H1 (cell line): ENCODE results near the gene DDB1. TPM values are rescaled to one million over a fixed set of nuclear protein-coding genes. Genes with fewer than 3 reads are reported as not detected.

ENCODE experiments used
- CTCF ChIA-PET: fragments of 300-600 bp; sonication (Branson Sonifier 250); formaldehyde crosslinking; loops from one replicate; lab custom pipeline; 2021; ENCODE audit not compliant: partially characterized antibody; lab: Charles Lee
- POLR2A ChIA-PET: fragments of 300-600 bp; sonication (Branson Sonifier 250); formaldehyde crosslinking; loops from one replicate; lab custom pipeline; 2021; ENCODE audit warnings: inconsistent platforms; ENCODE audit not compliant: partially characterized antibody; lab: Charles Lee
- DNase-seq, 2 experiments: peaks; one replicate each; pipeline versions ENCODE4 v3.0.0 to v3.0.0-alpha.2; 2010 to 2022; ENCODE audit warnings: low spot score in 2 of 2, low read depth in 1 of 2, mixed read lengths in 1 of 2
- FAIRE-seq: peaks from 2 replicates; lab custom pipeline; 2011; peaks lifted over from hg19 to GRCh38; lab: Jason Lieb, UNC
- H2AFZ ChIP-seq: 2 replicates; pipeline ENCODE4 v1.8.1; 2012; ENCODE audit warnings: low read length, inconsistent platforms
- H2AK5ac ChIP-seq: 2 replicates; pipeline ENCODE4 v1.6.1; 2013; ENCODE audit warnings: low read depth, low read length
- H2BK120ac ChIP-seq: replicated peaks from 2 replicates; pipeline ENCODE3; 2013; ENCODE audit warnings: low read depth, low read length, inconsistent platforms
- H2BK12ac ChIP-seq: 2 replicates; pipeline ENCODE4 v1.6.1; 2013; ENCODE audit warnings: low read depth, low read length
- H2BK15ac ChIP-seq: 2 replicates; pipeline ENCODE4 v1.6.1; 2013; ENCODE audit warnings: low read length
- H2BK20ac ChIP-seq: 2 replicates; pipeline ENCODE4 v1.6.1; 2013; ENCODE audit warnings: low read length
- H2BK5ac ChIP-seq: 2 replicates; pipeline ENCODE4 v1.6.1; 2013; ENCODE audit warnings: low read depth, low read length
- H3K14ac ChIP-seq: 2 replicates; pipeline ENCODE4 v1.6.1; 2013; ENCODE audit warnings: inconsistent platforms; ENCODE audit not compliant: insufficient read length
- H3K18ac ChIP-seq: 2 replicates; pipeline ENCODE4 v1.6.1; 2013; ENCODE audit warnings: low read length; ENCODE audit errors: extremely low read depth
- H3K23ac ChIP-seq: 2 replicates; pipeline ENCODE4 v1.6.1; 2013; ENCODE audit warnings: inconsistent platforms; ENCODE audit not compliant: insufficient read length
- H3K23me2 ChIP-seq: 2 replicates; pipeline ENCODE4 v1.6.1; 2013; ENCODE audit warnings: low read depth, low read length
- H3K27ac ChIP-seq: 2 replicates; pipeline ENCODE4 v1.6.1; 2011; ENCODE audit warnings: low read depth, low read length, inconsistent platforms
- H3K27me3 ChIP-seq, 4 experiments: replicated peaks in 1 of 4; 1 replicate in 1 of 4; 2 replicates in 3 of 4; pipeline versions ENCODE4 v1.6.1 to v1.8.1; 2011 to 2013; ENCODE audit warnings: low read length in 3 of 4, mild to moderate bottlenecking in 3 of 4, inconsistent platforms in 2 of 4, mixed read lengths in 2 of 4, moderate library complexity in 1 of 4; ENCODE audit not compliant: control insufficient read depth in 3 of 4, insufficient read depth in 3 of 4; ENCODE audit errors: extremely low read depth in 1 of 4
- H3K36me3 ChIP-seq, 4 experiments: 2 replicates each; pipeline versions ENCODE4 v1.6.1 to v1.8.1; 2011 to 2013; ENCODE audit warnings: mild to moderate bottlenecking in 4 of 4, low read length in 3 of 4, moderate library complexity in 2 of 4, control low read depth in 1 of 4, inconsistent platforms in 1 of 4; ENCODE audit not compliant: insufficient read depth in 4 of 4, control insufficient read depth in 2 of 4
- H3K4ac ChIP-seq: replicated peaks from 2 replicates; pipeline ENCODE3; 2013; ENCODE audit warnings: low read length, low read depth, mixed read lengths, inconsistent platforms; ENCODE audit not compliant: insufficient read length
- H3K4me1 ChIP-seq, 4 experiments: replicated peaks in 1 of 4; 1 replicate in 1 of 4; 2 replicates in 3 of 4; pipeline versions ENCODE4 v1.6.1 to v1.8.1; 2011 to 2013; ENCODE audit warnings: low read length in 3 of 4, inconsistent platforms in 2 of 4, mixed read lengths in 1 of 4; ENCODE audit not compliant: insufficient read depth in 4 of 4, control insufficient read depth in 3 of 4
- H3K4me2 ChIP-seq, 2 experiments: 2 replicates each; pipeline versions ENCODE4 v1.6.1 to v1.8.1; 2011 to 2013; ENCODE audit warnings: low read depth in 2 of 2, low read length in 2 of 2, control low read depth in 1 of 2, inconsistent platforms in 1 of 2, mild to moderate bottlenecking in 1 of 2; ENCODE audit not compliant: insufficient read depth in 1 of 2
- H3K4me3 ChIP-seq, 4 experiments: fragments of 200-600, 300-600 bp in 1 of 4; sonication (generic), shearing (Covaris generic), sonication (Bioruptor Twin) in 1 of 4; 2 replicates each; pipeline versions ENCODE4 v1.5.1 to v1.8.1; 2011 to 2016; ENCODE audit warnings: low read length in 4 of 4, low read depth in 3 of 4, control low read depth in 2 of 4, inconsistent platforms in 2 of 4, mild to moderate bottlenecking in 2 of 4, mixed read lengths in 1 of 4, moderate library complexity in 1 of 4; ENCODE audit not compliant: insufficient read depth in 2 of 4; ENCODE audit errors: extremely low read depth in 1 of 4
- H3K56ac ChIP-seq: replicated peaks from 2 replicates; pipeline ENCODE3; 2013; ENCODE audit warnings: low read depth, mild to moderate bottlenecking, mixed read lengths, low read length, inconsistent platforms; ENCODE audit not compliant: insufficient read length
- H3K79me1 ChIP-seq: 2 replicates; pipeline ENCODE4 v1.6.1; 2013; ENCODE audit warnings: low read depth, low read length, control low read depth
- H3K79me2 ChIP-seq, 2 experiments: 2 replicates each; pipeline versions ENCODE4 v1.6.1 to v1.8.1; 2012 to 2013; ENCODE audit warnings: low read length in 2 of 2, mild to moderate bottlenecking in 2 of 2, inconsistent platforms in 1 of 2; ENCODE audit not compliant: insufficient read depth in 2 of 2, control insufficient read depth in 1 of 2
- H3K9ac ChIP-seq, 4 experiments: replicated peaks in 1 of 4; 1 replicate in 1 of 4; 2 replicates in 3 of 4; pipeline versions ENCODE4 v1.6.1 to v1.8.1; 2011 to 2013; ENCODE audit warnings: low read depth in 3 of 4, low read length in 3 of 4, control low read depth in 2 of 4, mild to moderate bottlenecking in 2 of 4, moderate library complexity in 2 of 4, inconsistent platforms in 1 of 4; ENCODE audit errors: extremely low read depth in 1 of 4
- H3K9me3 ChIP-seq, 2 experiments: 2 replicates each; pipeline versions ENCODE4 v1.6.1 to v1.8.1; 2012 to 2013; ENCODE audit warnings: mild to moderate bottlenecking in 2 of 2, moderate library complexity in 2 of 2, control low read depth in 1 of 2, inconsistent platforms in 1 of 2, low read depth in 1 of 2, low read length in 1 of 2, mixed read lengths in 1 of 2; ENCODE audit not compliant: insufficient read depth in 2 of 2
- H4K20me1 ChIP-seq, 2 experiments: replicated peaks in 1 of 2; 2 replicates each; pipeline versions ENCODE3 to v1.8.1; 2011 to 2013; ENCODE audit warnings: inconsistent platforms in 2 of 2, low read length in 2 of 2, mild to moderate bottlenecking in 1 of 2; ENCODE audit not compliant: insufficient read depth in 2 of 2, control insufficient read depth in 1 of 2
- H4K5ac ChIP-seq: 2 replicates; pipeline ENCODE4 v1.6.1; 2013; ENCODE audit warnings: low read length, low read depth, mixed read lengths, inconsistent platforms; ENCODE audit not compliant: insufficient read length
- H4K8ac ChIP-seq: 2 replicates; pipeline ENCODE4 v1.8.0; 2013; ENCODE audit warnings: mild to moderate bottlenecking, moderate library complexity, low read length, inconsistent platforms; ENCODE audit not compliant: insufficient read depth; ENCODE audit errors: extremely low read depth
- H4K91ac ChIP-seq: replicated peaks from 2 replicates; pipeline ENCODE3; 2013; ENCODE audit warnings: low read length, mixed read lengths, inconsistent platforms; ENCODE audit not compliant: insufficient read length
- CHD2 ChIP-seq: IDR thresholded peaks from 2 replicates; pipeline ENCODE4 v1.6.1; 2012; ENCODE audit warnings: low read length, improper control_type of control experiment
- GABPA ChIP-seq: IDR thresholded peaks from 2 replicates; pipeline ENCODE4 v1.6.1; 2011; ENCODE audit warnings: mild to moderate bottlenecking, low read length, moderate library complexity, borderline replicate concordance; ENCODE audit not compliant: insufficient read depth
- RXRA ChIP-seq: IDR thresholded peaks from 2 replicates; pipeline ENCODE4 v1.6.1; 2011; ENCODE audit warnings: low read depth, mild to moderate bottlenecking, low read length, moderate library complexity; ENCODE audit not compliant: insufficient read depth
- ZNF274 ChIP-seq: IDR thresholded peaks from 2 replicates; pipeline ENCODE4 v1.7.0; 2012; ENCODE audit warnings: low read length, borderline replicate concordance; ENCODE audit errors: extremely low read depth
- WGBS, 2 experiments: shearing (Covaris generic) in 1 of 2; methylation state at CpG; one replicate each; pipeline versions ENCODE4 v1.1.6 to v1.1.7; 2013 to 2015; ENCODE audit warnings: low lambda C conversion rate in 2 of 2, mixed read lengths in 2 of 2, inconsistent platforms in 1 of 2, low coverage in 1 of 2, missing lambda C conversion rate in 1 of 2; ENCODE audit not compliant: insufficient replicate concordance in 2 of 2, insufficient coverage in 1 of 2, insufficient read length in 1 of 2; ENCODE audit errors: extremely low coverage in 1 of 2, missing lambda C conversion rate in 1 of 2; 5-methylcytosine and 5-hydroxymethylcytosine counted together
- polyA plus RNA-seq, 7 experiments: library from polyadenylated mRNA; depleted of rRNA in 3 of 7; stranded (reverse) in 5 of 7; unstranded in 2 of 7; fragments of >200 nt in 5 of 7; fragments of 200-250 nt in 2 of 7; gene quantifications; 1 replicate in 5 of 7; 2 replicates in 1 of 7; 4 replicates in 1 of 7; pipeline versions ENCODE4 v1.2.1 to v1.2.3, GENCODE V29; 2011 to 2013; ENCODE audit warnings: missing spikeins in 2 of 7, mixed read lengths in 2 of 7
- total RNA-seq: library from RNA; stranded (reverse); fragmentation: NEBNext Ultra II Directional; extraction: Animal tissue kit (Norgen Biotek cat#: 25700); gene quantifications from 2 replicates; pipeline ENCODE4 v1.2.1, GENCODE V29; 2021

The DDB1 gene
- total and polyA plus RNA-seq, 2 of the 8 experiments (the other 6 are each of a cell fraction or from before 2014, with no cell fraction given) = 275 to 306 TPM

- DNase-seq = no peak
- no peak overlapping the region for H3K4ac ChIP-seq
- no peak for FAIRE-seq
- H3K36me3 ChIP-seq = peaks cover 14 to 45% (median 39%) of the 10 kb centered on the region in 4 experiments
- peaks cover 11% of the 10 kb centered on the region; the same call in 1 of the 2 replicates for H3K79me1 ChIP-seq
- no peaks in the 10 kb centered on the region for H3K27me3 ChIP-seq
- no peak overlapping the region for H2AK5ac ChIP-seq
- no peak overlapping the region for H2BK5ac ChIP-seq
- peaks cover 9% of the 10 kb centered on the region; the same call in 1 of the 2 replicates for H3K23me2 ChIP-seq
- 99% methylated on average over 4 of the region's 4 CpGs; no CpG with 5 or more reads in 1 of the 2 experiments for WGBS, 2 experiments
- peaks cover 23 to 68% of the 10 kb centered on the region in 2 experiments for H3K79me2 ChIP-seq
- peaks cover 0 to 13% of the 10 kb centered on the region in 2 experiments for H4K20me1 ChIP-seq
- no peak overlapping the region for H4K91ac ChIP-seq
- no peak for TF ChIP-seq CHD2
- TF ChIP-seq GABPA = no peak
- TF ChIP-seq ZNF274 = no peak
- TF ChIP-seq RXRA = no peak
- H3K4me1 ChIP-seq = peaks cover 5 to 13% (median 7%) of the 10 kb centered on the region in 4 experiments
- ChIA-PET POLR2A (interaction anchor here (0.6 to 5.7 kb wide), 7 partner anchors 32 to 74 kb away, joined by 3 to 50 read pairs (median 3); partner anchors contain the start of genes CYB561A3, TMEM138 and VWCE), CTCF (interaction anchor here (0.6 to 3.0 kb wide), 5 partner anchors 14 to 539 kb away, joined by 3 to 28 read pairs (median 3); partner anchors contain the start of gene TMEM216)
- no peak overlapping the region for H2BK15ac ChIP-seq
- no peak overlapping the region for H3K23ac ChIP-seq
- no peaks in the 10 kb centered on the region for H3K9me3 ChIP-seq
- H3K9ac ChIP-seq = no peak overlapping the region
- H2BK120ac ChIP-seq = no peak overlapping the region
- no peak overlapping the region for H4K5ac ChIP-seq
- H3K56ac ChIP-seq = no peak overlapping the region
- no peak overlapping the region for H2BK20ac ChIP-seq
- H4K8ac ChIP-seq = no peak overlapping the region
- H2BK12ac ChIP-seq = no peak overlapping the region
- no peak overlapping the region for H3K4me2 ChIP-seq
- no peak overlapping the region for H3K18ac ChIP-seq
- no peak overlapping the region for H3K14ac ChIP-seq
- H3K4me3 ChIP-seq = no peak overlapping the region
- H2AFZ ChIP-seq = no peak overlapping the region
- H3K27ac ChIP-seq = no peak overlapping the region
Measured at GRCh38 chr11:61329871-61330270, 3.0 kb downstream of the DDB1 start.
